Testis (tissue), 2 donors: ENCODE results near the gene SMTNL1.

Experiments used
- POLR2A ChIP-seq: fragments of 450-650 bp; IDR thresholded peaks from one replicate; pipeline ENCODE4 v1.6.1; 2017; ENCODE audit warnings: antibody characterized with exemption, mild to moderate bottlenecking, moderate library complexity
- TF ChIP-seq, protein P1 (sequence below), 3 experiments: fragments of 450-650 bp in 2 of 3; fragments of 200-600 bp in 1 of 3; sonication (generic) in 1 of 3; IDR thresholded peaks; one replicate each; pipeline ENCODE4 v1.5.1; 2016 to 2019; ENCODE audit warnings: antibody characterized with exemption in 3 of 3, mild to moderate bottlenecking in 2 of 3, moderate library complexity in 1 of 3

DNA sequence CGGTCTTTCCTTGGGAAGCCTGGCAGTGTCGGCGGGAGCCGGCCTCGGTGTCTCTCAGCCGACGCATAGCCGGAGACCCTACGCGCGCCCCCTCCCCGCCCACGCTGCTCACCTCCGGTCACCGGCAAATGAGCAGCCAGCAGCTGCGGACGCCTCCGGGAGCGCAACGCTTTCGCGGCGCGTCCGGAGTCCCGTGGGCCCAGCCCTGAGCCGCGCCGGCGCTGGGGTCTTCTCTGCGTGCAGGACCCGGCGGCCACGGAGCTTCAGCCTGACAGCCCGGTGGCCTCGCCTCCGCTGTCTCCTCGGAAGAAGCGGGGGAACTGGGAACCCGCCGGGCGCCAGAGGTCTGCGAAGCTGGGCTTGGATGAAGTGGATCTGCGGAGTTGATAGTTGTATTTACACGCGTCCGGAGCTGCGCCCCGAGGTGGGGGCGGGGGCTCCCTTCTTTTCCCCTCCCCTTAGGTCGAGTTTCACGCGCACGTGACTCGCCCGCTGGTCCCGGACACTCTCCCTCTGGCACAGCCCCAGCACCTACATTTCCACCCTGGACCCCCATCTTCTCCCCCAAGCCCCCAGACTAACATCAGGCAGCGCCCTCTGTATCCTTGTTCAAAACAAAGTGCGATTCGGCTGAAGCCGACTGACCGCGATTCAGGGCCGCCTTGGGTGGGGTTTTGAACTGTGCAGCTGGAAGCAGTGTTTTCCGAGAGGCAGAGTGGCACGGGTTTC lies 21.9 kb upstream of the SMTNL1 start, which contains the start of gene SLC43A1:
- TF ChIP-seq, protein P1, sequence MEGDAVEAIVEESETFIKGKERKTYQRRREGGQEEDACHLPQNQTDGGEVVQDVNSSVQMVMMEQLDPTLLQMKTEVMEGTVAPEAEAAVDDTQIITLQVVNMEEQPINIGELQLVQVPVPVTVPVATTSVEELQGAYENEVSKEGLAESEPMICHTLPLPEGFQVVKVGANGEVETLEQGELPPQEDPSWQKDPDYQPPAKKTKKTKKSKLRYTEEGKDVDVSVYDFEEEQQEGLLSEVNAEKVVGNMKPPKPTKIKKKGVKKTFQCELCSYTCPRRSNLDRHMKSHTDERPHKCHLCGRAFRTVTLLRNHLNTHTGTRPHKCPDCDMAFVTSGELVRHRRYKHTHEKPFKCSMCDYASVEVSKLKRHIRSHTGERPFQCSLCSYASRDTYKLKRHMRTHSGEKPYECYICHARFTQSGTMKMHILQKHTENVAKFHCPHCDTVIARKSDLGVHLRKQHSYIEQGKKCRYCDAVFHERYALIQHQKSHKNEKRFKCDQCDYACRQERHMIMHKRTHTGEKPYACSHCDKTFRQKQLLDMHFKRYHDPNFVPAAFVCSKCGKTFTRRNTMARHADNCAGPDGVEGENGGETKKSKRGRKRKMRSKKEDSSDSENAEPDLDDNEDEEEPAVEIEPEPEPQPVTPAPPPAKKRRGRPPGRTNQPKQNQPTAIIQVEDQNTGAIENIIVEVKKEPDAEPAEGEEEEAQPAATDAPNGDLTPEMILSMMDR (IDR thresholded peaks at IDR 0.05) = no peak
- no peak for TF ChIP-seq POLR2A
